ENCODE measurements around the gene IBA57. TPM values are rescaled to one million over a fixed set of nuclear protein-coding genes. Genes with fewer than 3 reads are reported as not detected.
"Not testable (repeated sequence)": the region's sequence is repeated elsewhere in the genome, so short reads cannot be mapped to it uniquely, and the experiment has no call there.

Gene IBA57
- total RNA-seq, 1 experiment from 2014 or later, result 16.5 TPM

DNA sequence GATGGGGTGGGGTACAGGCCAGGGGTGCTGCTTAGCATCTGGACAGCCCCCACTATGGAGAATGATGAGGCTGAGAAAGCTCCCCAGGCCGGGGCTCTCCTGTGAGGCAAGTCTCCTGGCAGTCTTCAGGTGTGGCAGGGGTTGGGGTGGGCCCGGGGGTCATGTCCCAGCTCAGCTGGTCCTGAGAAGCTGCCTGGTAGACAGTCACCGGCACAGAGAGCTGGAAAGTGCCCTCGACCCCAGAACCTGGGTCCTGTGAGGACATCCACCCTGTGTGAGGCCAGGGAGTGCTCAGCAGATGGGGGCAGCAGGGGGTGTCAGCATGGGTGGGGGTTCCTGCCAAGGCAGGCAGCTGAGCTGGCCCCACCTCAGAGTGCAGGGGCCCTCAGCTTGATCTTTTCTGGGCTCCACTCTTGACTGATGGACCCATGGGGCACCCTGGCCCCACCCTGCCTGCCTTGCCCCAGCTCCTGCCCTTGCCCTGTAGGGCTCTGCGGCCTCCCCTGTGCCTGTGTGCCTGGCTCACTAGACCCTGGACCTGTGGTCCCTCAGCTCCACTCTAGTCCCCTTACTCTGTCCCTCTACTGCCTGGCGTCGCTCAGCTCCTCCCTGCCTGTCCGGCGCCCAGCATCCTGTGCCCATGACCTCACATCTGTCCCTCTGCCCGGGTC, 5.8 kb downstream of the IBA57 start:
- DNase-seq (ENCODE audit: low spot score), result no peak

DNA sequence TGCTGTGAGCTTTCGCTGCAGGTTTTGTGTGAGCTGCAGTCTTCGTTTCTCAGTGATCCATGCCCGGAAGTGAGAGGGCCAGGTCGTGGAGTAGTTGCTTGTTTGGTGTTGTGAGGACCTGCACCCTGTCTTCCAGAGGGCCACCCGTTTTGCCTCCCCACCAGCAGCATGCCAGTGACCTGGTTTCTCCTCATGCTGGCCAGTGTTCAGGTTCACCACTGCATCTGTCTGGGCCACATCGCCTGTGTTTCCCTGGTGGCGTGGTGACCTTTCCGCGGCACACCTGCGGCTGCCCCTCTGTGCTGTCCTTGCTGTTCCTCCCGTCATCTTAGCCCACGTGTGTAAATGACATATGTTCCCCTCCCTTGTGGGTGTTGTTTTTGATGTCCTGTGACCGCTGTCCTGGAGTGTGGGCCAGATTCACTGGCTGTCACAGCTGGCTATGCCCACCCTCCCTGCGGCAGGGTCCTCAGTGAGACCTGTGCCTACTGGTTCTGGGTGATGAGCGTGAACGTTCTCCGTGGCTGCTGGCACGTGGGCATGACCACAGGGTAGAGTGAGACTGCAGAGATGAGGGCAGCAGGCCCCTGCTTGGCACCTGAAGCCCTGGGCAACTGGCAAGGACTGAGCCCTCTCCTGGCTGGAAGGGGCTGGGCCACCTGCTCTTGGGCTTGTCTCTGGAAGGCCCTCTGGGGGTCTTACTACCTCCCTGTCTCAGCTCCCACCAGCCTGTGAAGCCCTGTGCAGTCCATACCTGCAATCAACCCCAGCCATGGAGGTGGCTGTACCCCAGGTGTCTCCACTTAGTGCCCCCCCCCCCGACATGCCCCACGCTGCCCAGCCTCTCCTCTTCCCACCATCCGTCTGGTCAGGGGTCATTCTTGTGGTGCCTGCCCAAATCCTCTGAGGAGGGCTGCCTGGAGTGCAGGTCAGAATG, 7.3 kb downstream of the IBA57 start:
- no peak for DNase-seq (ENCODE audit: low spot score)

DNA sequence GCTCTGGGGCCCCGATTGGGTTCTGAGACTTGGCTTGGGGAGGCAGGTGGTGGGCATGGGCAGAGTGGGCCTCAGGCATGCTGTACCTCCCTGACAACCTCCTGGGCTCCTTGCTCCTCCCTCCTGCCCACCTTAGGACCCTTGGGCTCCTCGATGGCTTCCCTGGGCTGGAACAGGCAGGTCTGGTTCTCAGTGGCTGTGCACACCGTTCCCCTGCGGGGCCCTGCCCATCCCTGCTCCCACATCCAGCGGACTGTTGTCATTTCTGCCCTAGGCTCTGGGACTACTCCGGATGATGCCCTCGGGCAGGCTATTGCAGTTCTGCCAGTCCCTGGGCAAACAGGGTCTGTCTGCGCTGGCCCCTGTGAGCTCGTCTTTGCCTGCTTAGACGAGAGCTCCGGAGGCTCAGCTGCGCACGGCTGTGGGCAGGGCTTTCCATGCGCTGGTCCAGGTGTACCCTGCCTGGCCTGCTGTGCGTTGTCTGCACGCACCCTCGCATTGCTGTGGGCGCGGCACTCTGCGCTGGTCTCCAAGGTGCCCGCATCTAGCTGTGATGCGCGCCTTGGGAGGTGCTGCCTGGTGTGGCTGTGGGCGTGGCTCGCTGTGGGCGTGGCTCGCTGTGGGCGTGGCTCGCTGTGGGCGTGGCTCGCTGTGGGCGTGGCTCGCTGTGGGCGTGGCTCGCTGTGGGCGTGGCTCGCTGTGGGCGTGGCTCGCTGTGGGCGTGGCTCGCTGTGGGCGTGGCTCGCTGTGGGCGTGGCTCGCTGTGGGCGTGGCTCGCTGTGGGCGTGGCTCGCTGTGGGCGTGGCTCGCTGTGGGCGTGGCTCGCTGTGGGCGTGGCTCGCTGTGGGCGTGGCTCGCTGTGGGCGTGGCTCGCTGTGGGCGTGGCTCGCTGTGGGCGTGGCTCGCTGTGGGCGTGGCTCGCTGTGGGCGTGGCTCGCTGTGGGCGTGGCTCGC, 8.2 kb downstream of the IBA57 start:
- not testable (repeated sequence) for DNase-seq (ENCODE audit: low spot score)

DNA sequence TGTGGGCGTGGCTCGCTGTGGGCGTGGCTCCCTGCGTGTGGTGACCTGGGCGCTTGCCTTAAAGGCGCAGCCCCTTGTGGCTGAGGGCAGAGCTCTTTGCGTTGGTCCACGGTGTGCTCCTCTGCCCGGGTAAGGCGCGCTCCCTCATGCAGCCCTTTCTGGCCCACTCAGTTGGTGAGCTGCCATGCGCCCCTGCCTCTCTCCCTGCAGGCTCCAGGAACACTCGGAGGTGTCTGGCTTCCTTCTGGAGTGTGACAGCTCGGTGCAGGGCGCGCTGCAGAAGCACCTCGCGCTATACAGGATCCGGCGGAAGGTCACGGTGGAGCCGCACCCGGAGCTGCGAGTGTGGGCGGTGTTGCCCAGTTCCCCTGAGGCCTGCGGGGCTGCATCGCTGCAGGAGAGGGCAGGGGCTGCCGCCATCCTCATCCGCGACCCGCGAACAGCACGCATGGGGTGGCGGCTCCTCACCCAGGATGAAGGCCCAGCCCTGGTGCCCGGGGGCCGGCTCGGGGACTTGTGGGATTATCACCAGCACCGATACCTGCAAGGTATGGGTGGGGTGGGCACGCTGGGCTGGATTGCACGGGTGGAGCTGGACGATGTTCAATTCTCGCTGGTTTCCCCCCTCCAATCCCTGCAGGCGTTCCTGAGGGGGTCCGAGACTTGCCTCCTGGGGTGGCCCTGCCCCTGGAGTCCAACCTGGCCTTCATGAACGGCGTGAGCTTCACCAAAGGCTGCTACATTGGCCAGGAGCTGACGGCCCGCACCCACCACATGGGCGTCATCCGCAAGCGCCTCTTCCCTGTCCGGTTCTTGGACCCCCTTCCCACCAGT, 9.1 kb downstream of the IBA57 start:
- DNase-seq (ENCODE audit: low spot score), result no peak

DNA sequence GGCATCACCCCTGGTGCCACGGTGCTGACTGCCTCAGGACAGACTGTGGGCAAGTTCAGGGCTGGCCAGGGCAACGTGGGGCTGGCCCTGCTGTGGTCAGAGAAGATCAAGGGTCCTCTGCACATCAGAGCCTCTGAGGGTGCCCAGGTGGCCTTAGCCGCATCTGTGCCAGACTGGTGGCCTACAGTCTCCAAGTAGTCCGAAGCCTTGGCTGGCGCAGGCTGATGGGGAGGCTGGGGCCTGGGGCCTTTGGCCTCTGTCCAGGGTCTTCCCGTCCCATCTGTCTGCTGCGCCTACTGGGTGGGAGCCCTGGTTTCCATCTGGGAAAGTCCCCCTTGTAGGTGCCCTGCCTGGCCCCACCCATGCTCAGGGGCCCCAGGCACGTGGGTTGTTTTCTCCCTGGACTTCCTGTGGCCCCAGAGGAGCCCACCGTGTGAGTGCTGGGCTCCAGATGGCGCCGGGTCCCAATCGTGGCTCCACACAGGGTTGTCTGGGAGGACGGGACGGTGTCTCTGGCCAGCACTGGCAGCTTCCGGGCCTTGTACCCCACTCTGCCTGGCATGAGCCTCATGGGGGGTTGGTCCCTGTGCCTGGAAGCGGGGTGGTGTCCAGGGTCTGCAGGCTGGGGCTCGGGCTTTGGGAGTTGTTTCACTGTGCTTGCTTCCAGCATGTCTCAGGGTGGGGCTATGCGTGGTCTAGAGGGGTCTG, 9.9 kb downstream of the IBA57 start:
- DNase-seq (ENCODE audit: low spot score), result no peak

DNA sequence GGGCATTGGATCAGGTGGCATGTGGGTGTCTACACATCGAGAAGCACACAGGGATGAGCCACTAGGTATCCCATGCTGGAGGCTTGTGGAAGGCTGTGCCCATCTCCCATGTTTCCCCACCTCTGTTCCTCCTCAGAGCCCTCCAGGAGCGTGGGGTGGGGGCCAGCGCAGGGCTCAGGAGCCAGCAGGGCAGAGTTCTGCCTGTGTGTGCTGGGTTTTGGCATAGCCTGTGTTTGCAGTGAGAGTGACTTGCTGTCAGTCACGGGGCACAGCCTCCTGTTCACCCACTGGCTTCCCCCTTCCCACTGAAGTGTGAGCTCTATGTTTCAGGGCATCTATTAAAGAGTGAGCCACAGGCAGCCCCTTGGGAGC, 10.4 kb downstream of the IBA57 start:
- no peak for DNase-seq (ENCODE audit: low spot score)

DNA sequence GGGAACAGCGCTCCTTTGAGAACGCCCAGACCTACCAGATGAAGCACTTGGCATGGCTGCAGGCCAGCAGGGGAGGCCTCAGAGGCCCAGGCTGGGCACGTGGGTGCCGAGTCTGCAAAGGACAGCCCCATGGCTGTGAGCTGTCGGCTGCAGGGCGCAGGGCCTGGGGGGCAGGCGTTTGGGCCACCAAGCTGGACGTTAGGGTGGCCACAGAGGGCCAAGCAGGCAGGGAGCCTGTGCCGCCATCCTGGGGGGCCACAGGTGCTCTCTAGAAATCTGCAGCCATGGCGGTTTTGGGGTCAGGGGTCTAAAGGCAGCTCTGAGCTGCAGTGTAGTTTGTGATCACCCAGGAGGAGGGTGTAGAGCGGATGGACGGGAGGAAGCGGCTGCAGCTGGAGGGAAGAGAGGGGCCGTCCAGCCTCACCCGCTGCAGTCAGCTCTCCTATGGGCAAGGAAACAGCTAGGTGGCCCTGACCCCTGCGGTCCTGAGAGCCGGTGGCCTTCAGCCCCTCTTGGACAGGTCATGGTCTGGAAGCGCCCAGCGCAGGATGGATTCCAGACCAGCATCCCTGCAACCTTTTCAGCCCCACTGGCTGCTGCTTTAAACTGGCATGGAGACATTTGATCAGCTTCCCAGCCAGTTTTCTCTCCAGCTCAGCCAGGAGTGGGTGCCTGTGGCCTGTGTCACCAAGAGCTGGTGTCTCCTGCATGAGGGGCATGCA, 11.0 kb downstream of the IBA57 start:
- DNase-seq (ENCODE audit: low spot score), result no peak

DNA sequence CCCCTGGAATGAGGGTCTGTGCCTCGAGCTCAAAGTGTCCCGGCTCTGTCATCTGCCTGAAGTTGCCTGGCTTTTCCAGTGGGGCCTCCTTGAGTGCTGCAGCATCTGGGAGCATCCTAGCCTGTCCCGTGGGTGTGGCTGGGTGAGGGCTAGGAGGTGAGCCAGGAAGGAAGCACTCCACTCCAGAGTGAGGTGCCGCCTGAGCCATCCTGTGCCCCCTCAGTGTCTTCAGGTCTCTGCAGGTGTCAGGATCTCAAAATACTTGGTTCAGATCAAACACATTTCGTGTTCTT, 11.5 kb downstream of the IBA57 start:
- no peak for DNase-seq (ENCODE audit: low spot score)

DNA sequence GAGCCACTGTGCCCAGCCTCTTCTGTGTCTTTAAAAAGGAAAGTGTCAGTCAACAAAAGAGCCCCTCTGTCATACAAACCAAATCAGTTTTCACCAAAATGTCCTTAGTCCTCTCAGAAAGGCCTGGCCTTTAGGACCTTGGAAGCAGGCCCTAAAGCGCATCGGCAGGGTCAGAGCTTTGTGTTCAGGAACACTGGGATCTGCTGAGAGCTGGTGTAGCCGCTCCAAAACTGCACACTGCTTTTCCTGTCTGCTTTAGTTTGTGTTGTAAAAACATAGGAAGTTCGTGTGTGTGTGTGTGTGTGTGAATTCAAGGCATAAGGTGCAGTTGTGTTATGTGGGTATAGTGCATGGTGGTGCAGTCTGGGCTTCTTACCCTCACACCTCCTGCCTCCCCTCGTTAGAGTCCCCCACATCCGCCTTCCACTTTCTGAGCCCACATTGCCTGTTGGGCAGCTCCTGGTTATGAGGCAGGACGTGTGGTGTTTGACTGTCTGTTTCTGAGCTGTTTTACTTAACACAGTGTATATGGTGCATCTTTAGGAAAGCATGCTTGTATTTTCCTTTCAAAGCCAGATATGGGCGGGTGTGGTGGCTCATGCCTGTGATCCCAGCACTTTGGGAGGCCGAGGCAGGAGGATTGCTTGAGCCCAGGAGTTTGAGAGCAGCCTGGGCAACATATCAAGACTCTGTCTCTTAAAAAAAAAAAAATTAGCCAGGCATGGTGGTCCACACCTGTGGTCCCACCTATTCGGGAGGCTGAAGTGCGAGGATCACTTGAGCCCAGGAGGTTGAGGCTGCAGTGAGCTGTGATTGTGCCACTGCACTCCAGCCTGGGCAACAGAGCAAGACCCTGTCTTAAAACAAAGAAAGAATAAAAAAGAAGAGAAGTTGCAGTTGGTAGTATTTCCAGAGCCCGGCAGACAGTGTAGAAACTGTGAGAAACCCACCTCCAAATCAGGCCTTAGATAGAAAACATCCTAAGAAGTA, 12.4 kb downstream of the IBA57 start:
- DNase-seq (ENCODE audit: low spot score), result no peak

DNA sequence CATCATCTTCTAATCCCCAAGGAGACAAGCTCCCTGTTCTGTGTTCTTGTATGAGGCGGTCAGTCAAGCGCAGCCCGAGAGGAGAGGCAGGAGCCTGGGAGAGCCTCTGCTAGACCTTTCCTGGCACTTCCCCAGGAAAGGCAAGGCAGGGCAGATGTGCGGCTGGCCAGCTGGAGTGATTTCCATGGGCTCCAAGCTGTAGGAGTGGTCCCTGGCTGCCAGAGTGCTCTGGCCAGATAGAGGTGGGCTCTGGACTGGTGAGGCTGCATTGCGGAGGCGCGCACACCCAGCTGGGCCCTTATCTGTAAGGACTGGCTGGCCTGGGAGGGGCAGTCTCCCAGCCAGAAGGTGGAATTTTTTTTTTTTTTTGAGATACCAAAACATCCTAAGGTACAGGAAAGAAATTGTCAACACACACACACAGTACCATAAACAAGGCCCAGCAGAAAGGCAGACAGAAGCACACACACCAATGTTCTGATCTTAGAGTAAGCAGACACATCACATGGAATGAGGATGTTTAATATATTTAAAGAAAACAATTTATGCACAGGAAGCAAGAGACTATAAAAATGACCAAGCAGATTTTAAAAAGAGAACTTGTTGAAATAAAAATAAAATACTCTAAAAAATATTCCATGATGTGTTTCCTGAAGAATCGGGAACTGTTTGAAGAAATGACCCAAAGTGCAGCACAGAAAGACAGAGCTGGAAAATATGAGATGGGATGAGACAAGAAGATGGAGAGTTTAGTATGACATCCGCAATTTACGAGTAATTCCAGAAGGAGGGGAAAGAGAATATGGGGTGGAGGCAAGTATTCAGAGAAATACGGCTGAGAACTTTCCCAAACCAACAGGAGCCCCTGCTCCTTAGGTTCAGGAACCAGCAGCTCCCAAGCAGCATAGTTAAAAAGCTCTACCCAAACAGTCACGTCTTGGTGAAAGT, 13.4 kb downstream of the IBA57 start:
- no peak for DNase-seq (ENCODE audit: low spot score)

DNA sequence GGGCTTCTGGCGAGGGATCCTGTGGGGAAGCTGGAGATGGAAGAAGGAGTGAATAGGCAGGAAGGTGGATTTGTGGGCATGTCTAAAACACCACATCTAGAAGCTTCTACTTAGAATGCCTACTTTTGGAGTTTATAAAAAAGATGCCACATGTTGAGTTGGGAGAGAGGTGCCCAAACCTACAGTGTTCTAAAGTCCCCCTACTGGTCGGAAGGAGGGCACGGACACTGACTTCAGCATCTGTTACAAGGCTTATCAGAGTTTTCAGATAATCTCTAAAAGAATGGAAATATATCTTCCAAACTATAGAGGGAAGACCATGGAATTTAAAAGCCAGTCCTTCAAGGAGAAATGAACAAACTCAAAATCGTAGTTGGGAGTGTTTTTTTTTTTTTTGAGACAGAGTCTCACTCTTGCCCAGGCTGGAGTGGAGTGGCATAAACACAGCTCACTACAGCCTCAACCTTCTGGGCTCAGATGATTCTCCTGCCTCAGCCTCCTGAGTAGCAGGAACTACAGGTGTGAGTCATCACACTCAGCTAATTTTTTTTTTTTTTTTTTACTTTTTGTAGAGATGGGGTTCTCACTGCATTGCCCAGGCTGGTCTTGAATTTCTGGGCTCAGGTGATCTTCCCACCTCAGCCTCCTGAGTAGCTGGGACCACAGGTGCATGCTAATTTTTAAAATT, 14.8 kb downstream of the IBA57 start:
- peak; percentile 35 for DNase-seq (ENCODE audit: low spot score)

DNA sequence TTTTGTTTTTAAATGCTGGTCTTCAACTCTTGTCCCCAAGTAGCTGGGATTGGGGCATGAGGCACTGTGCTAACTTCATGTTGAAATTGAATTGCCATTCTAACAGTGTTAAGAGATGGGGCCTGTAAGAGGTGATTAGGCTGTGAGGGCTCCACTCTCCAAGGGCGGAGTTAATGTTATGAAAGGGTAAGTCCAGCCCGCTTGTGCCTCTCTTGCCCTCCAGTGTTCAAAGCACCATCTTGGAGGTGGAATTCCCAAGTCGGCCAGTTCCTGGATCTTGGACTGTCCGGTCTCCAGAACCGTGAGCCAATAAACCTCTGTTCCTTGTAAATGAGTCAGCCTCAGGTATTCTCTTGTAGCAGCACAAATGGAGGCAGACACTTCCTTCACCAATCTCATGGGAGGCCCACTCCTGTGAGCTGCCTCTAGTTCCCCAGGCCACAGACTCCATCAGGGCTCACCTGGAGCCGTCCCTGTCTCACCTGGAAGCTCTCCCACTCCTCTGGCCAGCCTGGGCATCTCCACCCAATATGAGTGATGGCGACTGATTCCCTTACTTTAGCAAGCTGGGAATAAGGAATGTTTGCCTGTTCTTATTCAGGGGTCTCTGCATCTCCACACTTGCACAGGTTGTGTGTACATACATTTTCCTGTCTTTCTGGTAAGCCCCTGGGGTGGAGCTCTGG, 15.5 kb downstream of the IBA57 start:
- no peak for DNase-seq (ENCODE audit: low spot score)

DNA sequence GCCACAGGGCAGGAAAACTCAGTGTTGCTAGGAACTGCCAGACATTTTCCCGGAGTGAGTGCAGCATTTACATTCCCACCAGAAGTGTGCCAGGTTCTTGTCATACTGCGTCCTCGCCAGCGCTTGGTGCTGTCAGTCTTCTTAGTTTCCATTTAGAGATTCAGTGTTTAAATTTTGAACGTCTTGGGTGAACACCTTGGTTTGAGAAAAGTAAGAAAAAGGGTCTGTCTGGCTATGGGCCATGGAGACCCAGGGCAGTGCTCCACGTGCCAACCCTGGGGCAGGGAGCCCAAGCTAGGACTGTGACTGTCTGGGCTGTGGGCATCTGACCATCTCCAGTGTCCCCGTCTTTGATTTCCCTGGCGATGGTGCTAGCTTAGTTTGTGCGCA, 16.0 kb downstream of the IBA57 start:
- no peak for DNase-seq (ENCODE audit: low spot score)

DNA sequence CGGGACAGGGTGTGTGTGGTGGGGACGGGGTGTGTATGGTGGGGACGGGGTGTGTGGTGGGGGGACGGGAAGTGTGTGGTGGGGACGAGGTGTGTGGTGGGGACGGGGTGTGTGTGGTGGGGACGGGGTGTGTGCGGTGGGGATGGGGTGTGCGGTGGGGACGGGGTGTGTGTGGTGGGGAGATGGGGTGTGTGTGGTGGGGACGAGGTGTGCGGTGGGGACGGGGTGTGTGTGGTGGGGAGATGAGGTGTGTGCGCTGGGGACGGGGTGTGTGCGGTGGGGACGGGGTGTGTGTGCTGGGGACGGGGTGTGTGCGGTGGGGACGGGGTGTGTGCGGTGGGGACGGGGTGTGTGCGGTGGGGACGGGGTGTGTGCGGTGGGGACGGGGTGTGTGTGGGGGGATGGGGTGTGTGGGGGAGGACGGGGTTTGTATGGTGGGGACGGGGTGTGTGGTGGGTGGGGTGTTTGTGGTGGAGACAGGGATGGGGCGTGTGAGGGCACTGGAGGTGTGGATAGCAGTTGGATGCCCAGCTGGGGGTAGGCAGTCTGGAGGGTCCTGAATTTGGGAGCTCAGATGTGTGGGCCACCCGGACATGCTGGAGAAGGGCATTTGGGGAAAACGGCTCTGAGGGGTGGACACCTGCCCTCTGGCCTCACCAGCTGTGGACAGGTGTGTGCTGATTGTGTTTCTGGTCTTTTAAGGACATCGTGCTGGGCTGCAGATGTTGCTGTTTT, 16.9 kb downstream of the IBA57 start:
- DNase-seq (ENCODE audit: low spot score), result no peak

DNA sequence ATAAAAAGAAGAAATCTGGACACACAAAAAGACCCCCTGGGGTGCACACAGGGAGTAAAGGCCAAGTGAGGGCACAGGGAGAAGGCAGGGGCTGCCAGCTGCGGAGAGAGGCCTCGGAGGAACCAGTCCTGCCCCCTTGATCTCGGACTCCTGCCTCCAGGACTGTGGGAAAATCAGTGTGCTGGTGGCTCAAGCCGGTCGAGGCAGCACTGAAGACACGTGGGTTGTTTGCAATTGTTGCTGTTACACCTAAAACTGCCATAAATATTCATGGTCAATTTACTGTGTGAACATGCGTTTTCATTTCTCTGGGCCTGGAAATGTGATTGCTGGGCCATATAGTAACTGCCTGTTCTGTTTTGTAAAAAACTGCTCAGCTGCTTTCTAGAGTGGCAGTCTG, 18.5 kb downstream of the IBA57 start:
- DNase-seq (ENCODE audit: low spot score), result no peak

DNA sequence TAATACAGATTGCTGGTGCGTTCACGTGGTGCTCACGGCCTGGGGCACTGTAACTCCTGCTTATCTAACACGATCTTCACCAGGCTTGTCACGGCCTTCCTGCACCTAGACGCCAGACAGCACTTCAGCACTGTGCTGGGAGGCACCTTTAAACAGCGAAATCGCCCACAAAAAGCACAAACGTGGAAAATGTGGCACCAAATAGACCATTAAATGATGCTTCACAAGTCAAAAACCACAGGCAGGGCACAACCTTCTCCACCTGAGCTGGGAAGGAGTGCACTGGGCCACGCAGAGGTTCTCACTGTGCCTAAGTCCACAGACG, 20.0 kb downstream of the IBA57 start:
- DNase-seq (ENCODE audit: low spot score), result no peak
